ENCODE measurements around the gene PSAP.
"Not testable (repeated sequence)": the region's sequence is repeated elsewhere in the genome, so short reads cannot be mapped to it uniquely, and the experiment has no call there.

PSAP gene

GRCh38 chr10:71850743-71851464 lies at the start of gene PSAP:
Gene PSAP (minus strand): TSS chr10:71851251. CDS start chr10:71851221, 30 bp downstream.
- no peak for TF ChIP-seq CTCF (IDR thresholded peaks at IDR 0.05; ENCODE audit: low read depth, low read length)
- DNase-seq (ENCODE audit: extremely low read depth, low read depth): peak; percentile 93

GRCh38 chr10:71900441-71901180 lies 49.6 kb upstream of the PSAP start:
- no peak for DNase-seq (ENCODE audit: extremely low read depth, low read depth)
- TF ChIP-seq CTCF (IDR thresholded peaks at IDR 0.05; ENCODE audit: low read depth, low read length): no peak

- TF ChIP-seq CTCF (IDR thresholded peaks at IDR 0.05; ENCODE audit: low read depth, low read length): no peak
- no peak for DNase-seq (ENCODE audit: extremely low read depth, low read depth)
Measured at GRCh38 chr10:71899665-71900412, 48.8 kb upstream of the PSAP start.

- DNase-seq (ENCODE audit: extremely low read depth, low read depth): not testable (repeated sequence)
Measured at GRCh38 chr10:71898346-71898745, 47.3 kb upstream of the PSAP start.

GRCh38 chr10:71893920-71894319 lies 42.9 kb upstream of the PSAP start:
- no peak for TF ChIP-seq CTCF (IDR thresholded peaks at IDR 0.05; ENCODE audit: low read depth, low read length)
- no peak for DNase-seq (ENCODE audit: extremely low read depth, low read depth)

GRCh38 chr10:71893258-71893815 lies 42.3 kb upstream of the PSAP start:
- DNase-seq (ENCODE audit: extremely low read depth, low read depth): no peak
- TF ChIP-seq CTCF (IDR thresholded peaks at IDR 0.05; ENCODE audit: low read depth, low read length): no peak

GRCh38 chr10:71891437-71891836 lies 40.4 kb upstream of the PSAP start:
- no peak for DNase-seq (ENCODE audit: extremely low read depth, low read depth)
- no peak for TF ChIP-seq CTCF (IDR thresholded peaks at IDR 0.05; ENCODE audit: low read depth, low read length)
